HepG2 (cell line): ENCODE data around the gene ZNF512B. TPM values are rescaled to one million over a fixed set of nuclear protein-coding genes. Genes with fewer than 3 reads are reported as not detected.

Source experiments
- AFF4 ChIP-seq: sonication (generic); formaldehyde crosslinking; IDR thresholded peaks from 2 replicates; pipeline ENCODE4 v1.4.0; 2020; ENCODE audit warnings: missing genetic modification reagents
- ATAD3A ChIP-seq: sonication (generic); formaldehyde crosslinking; IDR thresholded peaks from 2 replicates; pipeline ENCODE4 v1.4.0; 2020; ENCODE audit warnings: missing genetic modification reagents
- GTF2F1 ChIP-seq: fragments of 150-350 bp; IDR thresholded peaks from 2 replicates; pipeline ENCODE4 v1.6.1; 2014; ENCODE audit warnings: low read length
- HOMEZ ChIP-seq: IDR thresholded peaks from 2 replicates; pipeline ENCODE4 v1.6.1; 2016; ENCODE audit warnings: low read depth
- KMT2B ChIP-seq: IDR thresholded peaks from 2 replicates; pipeline ENCODE4 v1.6.1; 2016; ENCODE audit warnings: missing genetic modification reagents, missing compliant biosample characterization
- MNT ChIP-seq: fragments of 450-650 bp; IDR thresholded peaks from 2 replicates; pipeline ENCODE4 v1.6.1; 2016
- NFATC3 ChIP-seq: sonication (generic); formaldehyde crosslinking; IDR thresholded peaks from 2 replicates; pipeline ENCODE4 v1.5.1; 2020; ENCODE audit warnings: mild to moderate bottlenecking, missing genetic modification reagents
- PHB2 ChIP-seq: fragments of 450-650 bp; IDR thresholded peaks from 2 replicates; pipeline ENCODE4 v1.6.1; 2018; ENCODE audit not compliant: partially characterized antibody
- ZBTB42 ChIP-seq: sonication (generic); formaldehyde crosslinking; IDR thresholded peaks from 2 replicates; pipeline ENCODE4 v1.5.0; 2020; ENCODE audit warnings: mild to moderate bottlenecking, missing genetic modification reagents
- ZMYM2 ChIP-seq: sonication (generic); formaldehyde crosslinking; IDR thresholded peaks from 2 replicates; pipeline ENCODE4 v1.8.0; 2022; ENCODE audit warnings: mild to moderate bottlenecking, missing genetic modification reagents
- ZNF510 ChIP-seq: sonication (generic); formaldehyde crosslinking; IDR thresholded peaks from 2 replicates; pipeline ENCODE4 v1.4.0; 2020; ENCODE audit warnings: low read depth, mild to moderate bottlenecking, missing genetic modification reagents
- ZNF678 ChIP-seq: sonication (generic); formaldehyde crosslinking; IDR thresholded peaks from 2 replicates; pipeline ENCODE4 v1.4.0; 2020; ENCODE audit warnings: mild to moderate bottlenecking, missing genetic modification reagents
- polyA plus RNA-seq, 8 experiments: library from polyadenylated mRNA; depleted of rRNA in 3 of 8; stranded (reverse) in 7 of 8; unstranded in 1 of 8; fragments of >200 nt; fragmentation: Illumina TruSeq in 4 of 8; extraction: Trizol in 4 of 8; gene quantifications; 2 replicates each; pipeline versions ENCODE4 v1.2.1 to v1.2.3, GENCODE V29; 2011 to 2016; ENCODE audit warnings: low read depth in 4 of 8, missing spikeins in 1 of 8, mixed read lengths in 1 of 8; ENCODE audit not compliant: insufficient read depth in 1 of 8
- total RNA-seq, 5 experiments: library from RNA; depleted of rRNA; stranded (reverse); fragments of >200 nt; fragmentation: Illumina TruSeq; extraction: Trizol; gene quantifications; 2 replicates each; pipeline ENCODE4 v1.2.3, GENCODE V29; 2016; ENCODE audit warnings: low read depth in 1 of 5
- TF ChIP-seq, protein P1 (sequence below): sonication (generic); formaldehyde crosslinking; IDR thresholded peaks from 2 replicates; pipeline ENCODE4 v1.4.0; 2020; ENCODE audit warnings: missing genetic modification reagents, borderline replicate concordance
- TF ChIP-seq, protein P2 (sequence below): sonication (generic); formaldehyde crosslinking; IDR thresholded peaks from 2 replicates; pipeline ENCODE4 v1.5.0; 2020; ENCODE audit warnings: missing genetic modification reagents, mild to moderate bottlenecking, borderline replicate concordance
- TF ChIP-seq, protein P3 (sequence below): sonication (generic); formaldehyde crosslinking; conservative IDR thresholded peaks from 2 replicates; pipeline ENCODE4 v1.8.1; 2023; ENCODE audit warnings: missing genetic modification reagents

Gene ZNF512B
- total and polyA plus RNA-seq, 2 of the 13 experiments (the other 11 are each of a cell fraction or from before 2014, with no cell fraction given): 11.5 to 30.6 TPM

- TF ChIP-seq, protein P1, sequence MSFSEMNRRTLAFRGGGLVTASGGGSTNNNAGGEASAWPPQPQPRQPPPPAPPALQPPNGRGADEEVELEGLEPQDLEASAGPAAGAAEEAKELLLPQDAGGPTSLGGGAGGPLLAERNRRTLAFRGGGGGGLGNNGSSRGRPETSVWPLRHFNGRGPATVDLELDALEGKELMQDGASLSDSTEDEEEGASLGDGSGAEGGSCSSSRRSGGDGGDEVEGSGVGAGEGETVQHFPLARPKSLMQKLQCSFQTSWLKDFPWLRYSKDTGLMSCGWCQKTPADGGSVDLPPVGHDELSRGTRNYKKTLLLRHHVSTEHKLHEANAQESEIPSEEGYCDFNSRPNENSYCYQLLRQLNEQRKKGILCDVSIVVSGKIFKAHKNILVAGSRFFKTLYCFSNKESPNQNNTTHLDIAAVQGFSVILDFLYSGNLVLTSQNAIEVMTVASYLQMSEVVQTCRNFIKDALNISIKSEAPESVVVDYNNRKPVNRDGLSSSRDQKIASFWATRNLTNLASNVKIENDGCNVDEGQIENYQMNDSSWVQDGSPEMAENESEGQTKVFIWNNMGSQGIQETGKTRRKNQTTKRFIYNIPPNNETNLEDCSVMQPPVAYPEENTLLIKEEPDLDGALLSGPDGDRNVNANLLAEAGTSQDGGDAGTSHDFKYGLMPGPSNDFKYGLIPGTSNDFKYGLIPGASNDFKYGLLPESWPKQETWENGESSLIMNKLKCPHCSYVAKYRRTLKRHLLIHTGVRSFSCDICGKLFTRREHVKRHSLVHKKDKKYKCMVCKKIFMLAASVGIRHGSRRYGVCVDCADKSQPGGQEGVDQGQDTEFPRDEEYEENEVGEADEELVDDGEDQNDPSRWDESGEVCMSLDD (CRISPR knock-in tag): peak; percentile 98
- no peak; the same call in none of the 2 replicates for TF ChIP-seq ZNF510 (CRISPR knock-in tag)
- TF ChIP-seq ATAD3A (CRISPR knock-in tag): peak; percentile 69; the same call in 1 of the 2 replicates
- peak; percentile 97 for TF ChIP-seq MNT
- TF ChIP-seq GTF2F1: peak; percentile 75; the same call in 1 of the 2 replicates
- TF ChIP-seq ZMYM2 (CRISPR knock-in tag): peak; percentile 65; the same call in 1 of the 2 replicates
- 0 out of 2 replicates have a peak, but pooled peaks have one; percentile 78 for TF ChIP-seq NFATC3
- TF ChIP-seq, protein P2, sequence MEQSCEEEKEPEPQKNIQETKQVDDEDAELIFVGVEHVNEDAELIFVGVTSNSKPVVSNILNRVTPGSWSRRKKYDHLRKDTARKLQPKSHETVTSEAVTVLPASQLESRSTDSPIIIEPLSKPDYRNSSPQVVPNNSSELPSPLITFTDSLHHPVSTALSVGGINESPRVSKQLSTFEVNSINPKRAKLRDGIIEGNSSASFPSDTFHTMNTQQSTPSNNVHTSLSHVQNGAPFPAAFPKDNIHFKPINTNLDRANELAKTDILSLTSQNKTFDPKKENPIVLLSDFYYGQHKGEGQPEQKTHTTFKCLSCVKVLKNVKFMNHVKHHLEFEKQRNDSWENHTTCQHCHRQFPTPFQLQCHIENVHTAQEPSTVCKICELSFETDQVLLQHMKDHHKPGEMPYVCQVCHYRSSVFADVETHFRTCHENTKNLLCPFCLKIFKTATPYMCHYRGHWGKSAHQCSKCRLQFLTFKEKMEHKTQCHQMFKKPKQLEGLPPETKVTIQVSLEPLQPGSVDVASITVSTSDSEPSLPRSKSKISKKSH: peak; percentile 89; the same call in 1 of the 2 replicates
- no peak; the same call in 1 of the 2 replicates for TF ChIP-seq HOMEZ
- TF ChIP-seq, protein P3, sequence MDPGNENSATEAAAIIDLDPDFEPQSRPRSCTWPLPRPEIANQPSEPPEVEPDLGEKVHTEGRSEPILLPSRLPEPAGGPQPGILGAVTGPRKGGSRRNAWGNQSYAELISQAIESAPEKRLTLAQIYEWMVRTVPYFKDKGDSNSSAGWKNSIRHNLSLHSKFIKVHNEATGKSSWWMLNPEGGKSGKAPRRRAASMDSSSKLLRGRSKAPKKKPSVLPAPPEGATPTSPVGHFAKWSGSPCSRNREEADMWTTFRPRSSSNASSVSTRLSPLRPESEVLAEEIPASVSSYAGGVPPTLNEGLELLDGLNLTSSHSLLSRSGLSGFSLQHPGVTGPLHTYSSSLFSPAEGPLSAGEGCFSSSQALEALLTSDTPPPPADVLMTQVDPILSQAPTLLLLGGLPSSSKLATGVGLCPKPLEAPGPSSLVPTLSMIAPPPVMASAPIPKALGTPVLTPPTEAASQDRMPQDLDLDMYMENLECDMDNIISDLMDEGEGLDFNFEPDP (CRISPR knock-in tag): peak; percentile 100
- TF ChIP-seq PHB2: no peak
- peak; percentile 98; the same call in 1 of the 2 replicates for TF ChIP-seq AFF4 (CRISPR knock-in tag)
- peak; percentile 99 for TF ChIP-seq ZNF678
- TF ChIP-seq KMT2B (CRISPR knock-in tag): peak; percentile 93
- peak; percentile 94; the same call in 1 of the 2 replicates for TF ChIP-seq ZBTB42 (CRISPR knock-in tag)
These were observed 13.7 kb downstream of the ZNF512B start, which contains the start of gene UCKL1 (continued) for GRCh38 chr20:63955827-63956663.
